GM12878 (cell line): ENCODE data around the gene CSRP1. TPM values are rescaled to one million over a fixed set of nuclear protein-coding genes. Genes with fewer than 3 reads are reported as not detected.
A peak's percentile ranks its signal among the peaks of the same experiment; 100 is the strongest.

Experiments
- ASH2L ChIP-seq: fragments of 300-600, 200-600 bp; sonication (generic); IDR thresholded peaks from 2 replicates; pipeline ENCODE4 v1.6.1; 2017; ENCODE audit warnings: low read depth, mild to moderate bottlenecking, borderline replicate concordance
- BCL3 ChIP-seq: IDR thresholded peaks from 2 replicates; pipeline ENCODE4 v1.6.1; 2011; ENCODE audit warnings: borderline replicate concordance, low read depth, mild to moderate bottlenecking, moderate library complexity, low read length; ENCODE audit not compliant: insufficient read depth, poor library complexity, severe bottlenecking
- E2F4 ChIP-seq: IDR thresholded peaks from 2 replicates; pipeline ENCODE4 v1.6.1; 2012; ENCODE audit warnings: low read depth, low read length, improper control_type of control experiment
- FOXM1 ChIP-seq: IDR thresholded peaks from 2 replicates; pipeline ENCODE4 v1.6.1; 2012; ENCODE audit warnings: low read depth, mild to moderate bottlenecking, inconsistent platforms, low read length, moderate library complexity
- GABPA ChIP-seq: IDR thresholded peaks from 2 replicates; pipeline ENCODE4 v1.6.1; 2014; ENCODE audit warnings: antibody characterized with exemption, low read depth, mild to moderate bottlenecking, inconsistent platforms
- NBN ChIP-seq: fragments of 450-650 bp; IDR thresholded peaks from 2 replicates; pipeline ENCODE4 v1.6.1; 2016
- NRF1 ChIP-seq: conservative IDR thresholded peaks from 2 replicates; pipeline ENCODE4 v1.6.1; 2011; ENCODE audit warnings: mild to moderate bottlenecking, low read depth, low read length, improper control_type of control experiment
- PML ChIP-seq: IDR thresholded peaks from 2 replicates; pipeline ENCODE4 v1.6.1; 2012; ENCODE audit warnings: low read length, inconsistent platforms
- POLR2A ChIP-seq: IDR thresholded peaks from 2 replicates; pipeline ENCODE4 v1.6.1; 2011; ENCODE audit warnings: low read depth, mild to moderate bottlenecking, low read length
- RB1 ChIP-seq: fragments of 450-650 bp; formaldehyde crosslinking; IDR thresholded peaks from 2 replicates; pipeline ENCODE4 v1.6.1; 2017; ENCODE audit warnings: mild to moderate bottlenecking, borderline replicate concordance
- REST ChIP-seq: IDR thresholded peaks from 2 replicates; pipeline ENCODE4 v1.6.1; 2012; ENCODE audit warnings: mild to moderate bottlenecking, low read depth, low read length
- SIN3A ChIP-seq: IDR thresholded peaks from 2 replicates; pipeline ENCODE4 v1.6.1; 2012; ENCODE audit warnings: low read depth, low read length, improper control_type of control experiment
- SMC3 ChIP-seq: IDR thresholded peaks from 2 replicates; pipeline ENCODE4 v1.6.1; 2011; ENCODE audit warnings: low read length, improper control_type of control experiment, borderline replicate concordance
- SRF ChIP-seq, 2 experiments: IDR thresholded peaks; 2 replicates each; pipeline ENCODE4 v1.6.1; 2011; ENCODE audit warnings: low read depth in 2 of 2, low read length in 2 of 2, mild to moderate bottlenecking in 1 of 2, moderate library complexity in 1 of 2
- YY1 ChIP-seq: IDR thresholded peaks from 2 replicates; pipeline ENCODE4 v1.6.1; 2011; ENCODE audit warnings: low read depth, mild to moderate bottlenecking, low read length
- ZNF274 ChIP-seq: IDR thresholded peaks from one replicate; pipeline ENCODE4 v1.8.0; 2011; ENCODE audit not compliant: insufficient read length, insufficient read depth
- ZNF592 ChIP-seq: fragments of 450-650 bp; IDR thresholded peaks from 2 replicates; pipeline ENCODE4 v1.6.1; 2017; ENCODE audit warnings: mild to moderate bottlenecking, moderate library complexity
- ZSCAN29 ChIP-seq: fragments of 450-650 bp; IDR thresholded peaks from 2 replicates; pipeline ENCODE4 v1.6.1; 2017; ENCODE audit warnings: mild to moderate bottlenecking, moderate library complexity
- polyA plus RNA-seq, 11 experiments: library from polyadenylated mRNA; depleted of rRNA in 4 of 11; unstranded in 6 of 11; stranded (reverse) in 5 of 11; fragments of >200 nt; fragmentation: Nextera tagmentation in 4 of 11; fragmentation: Illumina TruSeq in 1 of 11; extraction: Ambion mirVana in 4 of 11; extraction: Trizol in 1 of 11; gene quantifications; 1 replicate in 1 of 11; 2 replicates in 10 of 11; pipeline versions ENCODE4 v1.2.1 to v1.2.3, GENCODE V29; 2011 to 2016; ENCODE audit warnings: inconsistent platforms in 2 of 11, missing spikeins in 2 of 11, low read depth in 1 of 11
- total RNA-seq, 4 experiments: library from RNA; depleted of rRNA in 3 of 4; stranded (reverse); fragments of >200 nt in 3 of 4; fragmentation: Illumina TruSeq in 1 of 4; extraction: Trizol in 1 of 4; gene quantifications; 2 replicates each; pipeline versions ENCODE4 v1.2.1 to v1.2.3, GENCODE V29; 2013 to 2021

CSRP1 gene
- total and polyA plus RNA-seq, 10 of the 15 experiments (the other 5 are each of a cell fraction or from before 2014, with no cell fraction given) = 23.4 to 99.2 (median 80.7) TPM

- TF ChIP-seq NBN = no peak
- TF ChIP-seq NRF1 = no peak
- TF ChIP-seq SIN3A = no peak
- TF ChIP-seq POLR2A = peak; percentile 96
- TF ChIP-seq ZNF592 = no peak
- TF ChIP-seq BCL3 = no peak
- TF ChIP-seq ZSCAN29 = peak; percentile 11; the same call in 1 of the 2 replicates
- peak; percentile 30; the same call in 1 of the 2 replicates for TF ChIP-seq YY1
- no peak for TF ChIP-seq SRF (IDR thresholded peaks at IDR 0.05; ENCODE audit: low read depth in 2 of 2, low read length in 2 of 2)
- no peak for TF ChIP-seq ASH2L
- TF ChIP-seq REST = no peak
- peak; percentile 78; the same call in 1 of the 2 replicates for TF ChIP-seq RB1
- TF ChIP-seq GABPA = no peak
- TF ChIP-seq FOXM1 = no peak
- no peak for TF ChIP-seq PML
- TF ChIP-seq E2F4 = 0 out of 2 replicates have a peak, but pooled peaks have one; percentile 47
- no peak for TF ChIP-seq ZNF274
- no peak for TF ChIP-seq SMC3
These were observed at the start of gene CSRP1 (continued) for GRCh38 chr1:201506557-201507359.
